Ascending aorta (tissue), 2 donors: ENCODE data around the gene ACACA. TPM values are rescaled to one million over a fixed set of nuclear protein-coding genes. Genes with fewer than 3 reads are reported as not detected.

Source experiments
- DNase-seq, 2 donors: peaks; one replicate each; pipeline ENCODE4 v3.0.0-alpha.2; 2019; ENCODE audit warnings: low spot score in 2 of 2
- H3K27ac ChIP-seq, 2 donors: fragments of 200-600 bp; sonication (generic); one replicate each; pipeline ENCODE4 v1.5.1; 2016 to 2017; ENCODE audit warnings: mild to moderate bottlenecking in 1 of 2
- H3K27me3 ChIP-seq: fragments of 200-600 bp; sonication (generic); one replicate; pipeline ENCODE4 v1.5.1; 2017
- H3K36me3 ChIP-seq, 2 donors: fragments of 200-600 bp; sonication (generic); one replicate each; pipeline ENCODE4 v1.5.1; 2016
- H3K4me1 ChIP-seq, 2 donors: fragments of 200-600 bp; sonication (generic); one replicate each; pipeline ENCODE4 v1.5.1; 2016 to 2017; ENCODE audit warnings: mild to moderate bottlenecking in 1 of 2
- H3K4me3 ChIP-seq, 2 donors: fragments of 200-600 bp; sonication (generic); one replicate each; pipeline ENCODE4 v1.5.1; 2016 to 2017; ENCODE audit warnings: mild to moderate bottlenecking in 1 of 2
- H3K9me3 ChIP-seq, 2 donors: fragments of 200-600 bp; sonication (generic); one replicate each; pipeline ENCODE4 v1.5.1; 2016
- CTCF ChIP-seq, 3 experiments: fragments of 200-600 bp in 2 of 3; fragments of 450-650 bp in 1 of 3; sonication (generic) in 2 of 3; IDR thresholded peaks; one replicate each; pipeline ENCODE4 v1.5.1; 2016 to 2019; ENCODE audit warnings: antibody characterized with exemption in 3 of 3, mild to moderate bottlenecking in 1 of 3, moderate library complexity in 1 of 3
- intact Hi-C: fragments of 100-400 bp; cut with DNase I; formaldehyde crosslinking; loops from one replicate; pipeline ENCODE4 v1.15.1; 2023
- total RNA-seq: library from RNA; depleted of rRNA; stranded (reverse); fragments of >200 nt; gene quantifications from one replicate; pipeline ENCODE4 v1.1.0, GENCODE V29; 2016

ACACA gene
- total RNA-seq, 1 donor from 2014 or later = 69.0 TPM

GRCh38 chr17:37382056-37382455 lies 24.6 kb downstream of the ACACA start:
- H3K36me3 ChIP-seq = no peaks in the 10 kb centered on the region
- intact Hi-C loops = no loop called here
- no peak for TF ChIP-seq CTCF (IDR thresholded peaks at IDR 0.05)
- no peaks in the 10 kb centered on the region for H3K27me3 ChIP-seq
- DNase-seq = no peak
- no peaks in the 10 kb centered on the region for H3K9me3 ChIP-seq
- H3K4me1 ChIP-seq = no peaks in the 10 kb centered on the region
- no peak overlapping the region for H3K27ac ChIP-seq
- no peak overlapping the region for H3K4me3 ChIP-seq

GRCh38 chr17:37375706-37376105 lies 30.9 kb downstream of the ACACA start, which contains the start of gene C17orf78:
TSS of gene C17orf78 (plus strand) at chr17:37375985. CDS start at chr17:37376093, 108 bp downstream.
- TF ChIP-seq CTCF (IDR thresholded peaks at IDR 0.05) = no peak
- Histone ChIP-seq H3K4me1 (no peaks in the 10 kb centered on the region), H3K36me3 (no peaks in the 10 kb centered on the region), H3K27ac (no peak within 1 kb of the TSS), H3K9me3 (no peaks in the 10 kb centered on the region), H3K4me3 (no peak within 1 kb of the TSS), H3K27me3 (no peaks in the 10 kb centered on the region)
- no peak for DNase-seq
- intact Hi-C loops = no loop called here

GRCh38 chr17:37373530-37374159 lies 33.0 kb downstream of the ACACA start:
- no peaks in the 10 kb centered on the region for H3K4me1 ChIP-seq
- H3K36me3 ChIP-seq = no peaks in the 10 kb centered on the region
- intact Hi-C loops = loop anchor here (2.0 kb wide), 1 partner anchor 23 kb away; no protein-coding TSS in a partner anchor
- H3K27me3 ChIP-seq = no peaks in the 10 kb centered on the region
- no peak overlapping the region for H3K27ac ChIP-seq
- H3K9me3 ChIP-seq = no peaks in the 10 kb centered on the region
- no peak overlapping the region for H3K4me3 ChIP-seq
- peak; percentile 19 to 70 for DNase-seq
- TF ChIP-seq CTCF (IDR thresholded peaks at IDR 0.05) = peak; percentile 79 to 94 (median 88)

- Histone ChIP-seq H3K27ac (no peak overlapping the region), H3K27me3 (no peaks in the 10 kb centered on the region), H3K9me3 (no peaks in the 10 kb centered on the region), H3K4me3 (no peak overlapping the region), H3K36me3 (no peaks in the 10 kb centered on the region), H3K4me1 (no peaks in the 10 kb centered on the region)
- intact Hi-C loops = no loop called here
- TF ChIP-seq CTCF (IDR thresholded peaks at IDR 0.05) = no peak
- no peak for DNase-seq
Measured at GRCh38 chr17:37368577-37368976, 38.1 kb downstream of the ACACA start.

GRCh38 chr17:37365589-37365988 lies 41.0 kb downstream of the ACACA start:
- H3K4me1 ChIP-seq = no peaks in the 10 kb centered on the region
- H3K27me3 ChIP-seq = no peaks in the 10 kb centered on the region
- DNase-seq = no peak
- H3K4me3 ChIP-seq = no peak overlapping the region
- no peaks in the 10 kb centered on the region for H3K9me3 ChIP-seq
- H3K36me3 ChIP-seq = no peaks in the 10 kb centered on the region
- H3K27ac ChIP-seq = no peak overlapping the region
- intact Hi-C loops = no loop called here
- TF ChIP-seq CTCF (IDR thresholded peaks at IDR 0.05) = no peak
